ENCODE measurements around the gene SULT1E1. TPM values are rescaled to one million over a fixed set of nuclear protein-coding genes. Genes with fewer than 3 reads are reported as not detected.

SULT1E1 gene
- total RNA-seq, 1 donor from 2014 or later, result 15.3 TPM

DNA sequence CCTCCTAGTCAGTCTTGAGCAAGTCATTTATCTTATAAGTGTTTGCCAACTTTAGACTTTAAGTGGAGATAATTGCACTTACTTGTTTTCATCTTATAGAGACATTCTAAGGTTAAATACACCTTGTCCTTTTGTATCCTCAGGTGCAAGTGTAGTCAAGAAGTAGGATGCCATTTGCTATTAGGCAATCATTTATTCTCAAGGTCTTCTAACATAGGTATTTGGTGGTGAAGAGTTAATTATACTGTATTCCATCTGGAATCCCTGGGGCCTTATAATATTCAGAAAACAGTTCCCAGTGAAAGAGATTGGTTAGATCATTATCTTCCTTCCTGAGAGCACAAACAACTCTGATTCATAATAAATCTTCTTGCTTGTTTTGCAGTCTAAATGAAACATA lies 23.7 kb downstream of the SULT1E1 start:
- Mint-ChIP-seq H3K9me3 (ENCODE audit: low read depth) (no peaks in the 10 kb centered on the region), H3K4me1 (ENCODE audit: low read depth) (peaks cover 19% of the 10 kb centered on the region), H3K27ac (no peak overlapping the region), H3K36me3 (ENCODE audit: insufficient read depth) (peaks cover 1% of the 10 kb centered on the region), H3K27me3 (no peaks in the 10 kb centered on the region), H3K4me3 (ENCODE audit: low read depth) (no peak overlapping the region)
- DNase-seq (ENCODE audit: low spot score, unreplicated experiment), result no peak
- TF ChIP-seq, protein P1, sequence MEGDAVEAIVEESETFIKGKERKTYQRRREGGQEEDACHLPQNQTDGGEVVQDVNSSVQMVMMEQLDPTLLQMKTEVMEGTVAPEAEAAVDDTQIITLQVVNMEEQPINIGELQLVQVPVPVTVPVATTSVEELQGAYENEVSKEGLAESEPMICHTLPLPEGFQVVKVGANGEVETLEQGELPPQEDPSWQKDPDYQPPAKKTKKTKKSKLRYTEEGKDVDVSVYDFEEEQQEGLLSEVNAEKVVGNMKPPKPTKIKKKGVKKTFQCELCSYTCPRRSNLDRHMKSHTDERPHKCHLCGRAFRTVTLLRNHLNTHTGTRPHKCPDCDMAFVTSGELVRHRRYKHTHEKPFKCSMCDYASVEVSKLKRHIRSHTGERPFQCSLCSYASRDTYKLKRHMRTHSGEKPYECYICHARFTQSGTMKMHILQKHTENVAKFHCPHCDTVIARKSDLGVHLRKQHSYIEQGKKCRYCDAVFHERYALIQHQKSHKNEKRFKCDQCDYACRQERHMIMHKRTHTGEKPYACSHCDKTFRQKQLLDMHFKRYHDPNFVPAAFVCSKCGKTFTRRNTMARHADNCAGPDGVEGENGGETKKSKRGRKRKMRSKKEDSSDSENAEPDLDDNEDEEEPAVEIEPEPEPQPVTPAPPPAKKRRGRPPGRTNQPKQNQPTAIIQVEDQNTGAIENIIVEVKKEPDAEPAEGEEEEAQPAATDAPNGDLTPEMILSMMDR (IDR thresholded peaks at IDR 0.05; ENCODE audit: unreplicated experiment), result no peak

DNA sequence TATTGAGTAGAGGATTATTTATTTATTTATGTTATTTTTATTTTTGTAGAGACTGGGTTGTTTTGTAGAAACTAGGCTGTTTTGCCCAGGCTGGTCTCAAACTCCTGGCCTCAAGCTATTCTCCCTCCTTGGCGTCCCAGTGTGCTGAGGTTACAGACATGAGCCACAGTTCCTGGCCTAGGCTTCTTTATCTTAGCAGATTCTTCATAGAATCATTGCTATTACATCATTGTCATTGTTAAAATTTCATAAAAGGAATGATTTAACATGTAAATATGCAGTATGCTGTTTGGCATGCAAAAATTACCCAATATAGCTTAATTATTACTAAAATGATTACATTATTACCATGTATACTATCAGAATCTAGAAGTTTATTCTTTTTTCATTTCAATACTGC lies 24.2 kb downstream of the SULT1E1 start:
- Mint-ChIP-seq H3K27me3 (no peaks in the 10 kb centered on the region), H3K36me3 (ENCODE audit: insufficient read depth) (peaks cover 1% of the 10 kb centered on the region), H3K27ac (no peak overlapping the region), H3K9me3 (ENCODE audit: low read depth) (no peaks in the 10 kb centered on the region), H3K4me3 (ENCODE audit: low read depth) (no peak overlapping the region), H3K4me1 (ENCODE audit: low read depth) (peaks cover 24% of the 10 kb centered on the region)
- TF ChIP-seq, protein P1 (IDR thresholded peaks at IDR 0.05; ENCODE audit: unreplicated experiment), result no peak
- no peak for DNase-seq (ENCODE audit: low spot score, unreplicated experiment)

DNA sequence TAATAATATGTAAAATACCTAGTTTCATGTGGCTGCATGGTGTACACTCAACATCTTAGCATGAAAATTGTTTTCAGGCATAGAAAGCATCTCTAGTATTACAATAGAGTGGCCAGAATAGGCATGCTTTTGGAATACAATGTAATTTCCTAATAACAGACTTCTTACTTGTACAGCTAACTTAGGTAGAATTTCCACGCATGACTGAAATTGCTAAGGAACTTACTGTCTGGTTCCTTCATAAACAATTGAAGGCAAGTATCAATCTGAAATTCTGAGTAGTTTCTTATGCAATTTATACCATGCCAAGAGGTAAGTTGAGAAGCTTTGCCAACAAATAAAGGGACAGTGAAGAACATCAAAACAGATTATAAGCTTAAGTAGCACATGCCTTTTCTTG lies 26.7 kb downstream of the SULT1E1 start:
- H3K27ac Mint-ChIP-seq, result no peak overlapping the region
- H3K4me1 Mint-ChIP-seq (ENCODE audit: low read depth), result peaks cover 33% of the 10 kb centered on the region
- peaks cover 6% of the 10 kb centered on the region for H3K9me3 Mint-ChIP-seq (ENCODE audit: low read depth)
- no peaks in the 10 kb centered on the region for H3K27me3 Mint-ChIP-seq
- H3K36me3 Mint-ChIP-seq (ENCODE audit: insufficient read depth), result peaks cover 10% of the 10 kb centered on the region
- TF ChIP-seq, protein P1 (IDR thresholded peaks at IDR 0.05; ENCODE audit: unreplicated experiment), result no peak
- no peak overlapping the region for H3K4me3 Mint-ChIP-seq (ENCODE audit: low read depth)
- DNase-seq (ENCODE audit: low spot score, unreplicated experiment), result no peak

DNA sequence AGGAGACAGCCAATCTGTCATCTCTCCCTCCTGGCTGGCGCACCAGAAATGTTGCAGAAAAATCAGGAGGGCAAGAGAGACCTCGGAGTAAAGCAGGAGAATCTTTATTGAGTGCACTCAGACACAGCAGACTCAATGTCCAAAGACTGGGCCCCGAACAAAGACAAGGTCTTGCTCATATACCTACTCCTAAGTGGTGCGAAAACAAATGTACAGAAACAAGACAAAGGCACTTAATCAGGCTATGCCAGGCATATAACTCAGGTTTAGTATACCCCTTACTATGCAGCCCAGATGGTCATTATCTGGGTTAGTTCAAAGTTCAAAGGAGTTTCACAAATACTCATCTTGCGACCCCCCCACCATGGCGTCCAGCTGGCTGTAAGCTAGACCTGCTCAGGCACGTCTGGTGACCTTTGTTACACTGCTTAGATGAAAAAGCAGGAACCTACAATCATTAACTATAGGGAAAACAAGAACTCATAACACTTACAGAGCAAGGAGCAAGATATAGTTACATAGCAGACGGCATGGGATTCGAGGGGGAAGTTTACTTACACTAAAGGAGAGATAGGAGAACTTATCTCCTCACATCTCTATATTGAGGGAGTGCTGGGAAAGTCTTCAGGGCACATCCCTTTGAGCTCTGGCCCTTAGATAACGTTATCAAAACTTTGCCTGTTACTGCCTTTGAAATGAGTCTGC lies 27.5 kb downstream of the SULT1E1 start:
- H3K36me3 Mint-ChIP-seq (ENCODE audit: insufficient read depth), result peaks cover 15% of the 10 kb centered on the region
- no peaks in the 10 kb centered on the region for H3K27me3 Mint-ChIP-seq
- TF ChIP-seq, protein P1 (IDR thresholded peaks at IDR 0.05; ENCODE audit: unreplicated experiment), result no peak
- no peak overlapping the region for H3K27ac Mint-ChIP-seq
- peaks cover 10% of the 10 kb centered on the region for H3K9me3 Mint-ChIP-seq (ENCODE audit: low read depth)
- peak overlapping the region; percentile 67 for H3K4me3 Mint-ChIP-seq (ENCODE audit: low read depth)
- H3K4me1 Mint-ChIP-seq (ENCODE audit: low read depth), result peaks cover 33% of the 10 kb centered on the region
- DNase-seq (ENCODE audit: low spot score, unreplicated experiment), result peak; percentile 19

DNA sequence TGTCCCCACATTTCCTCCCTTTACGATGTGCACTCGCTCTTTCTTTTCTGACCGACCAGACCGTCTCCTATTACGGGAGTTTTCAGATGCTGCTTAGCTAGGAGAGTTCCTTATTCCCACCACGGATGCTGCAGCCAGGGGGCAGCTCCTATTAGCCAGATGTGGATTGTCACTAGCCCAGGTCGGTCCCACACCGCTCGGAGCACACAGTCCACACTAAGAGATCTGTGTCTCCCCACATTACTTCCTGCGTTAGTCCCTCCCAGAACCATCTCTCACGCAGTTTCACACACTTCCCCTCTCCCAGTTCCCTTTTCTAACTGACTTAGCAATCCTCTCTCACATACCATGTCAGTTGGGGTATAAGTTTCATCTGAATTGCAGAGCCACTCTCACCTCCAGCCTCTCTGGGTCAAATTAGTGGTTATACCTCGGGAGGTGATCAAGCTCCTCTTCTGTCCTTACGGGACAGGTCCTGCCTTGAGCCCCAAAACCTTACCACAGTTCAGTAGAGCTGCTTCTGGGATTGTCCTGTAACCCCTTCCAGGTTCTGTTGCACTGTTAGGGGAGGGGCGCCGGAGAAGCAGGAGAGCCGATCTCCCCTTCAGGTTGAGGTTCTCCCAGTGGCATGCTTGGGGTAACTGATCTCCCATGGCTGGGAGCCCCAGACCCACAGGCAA lies 28.2 kb downstream of the SULT1E1 start:
- Mint-ChIP-seq H3K4me1 (ENCODE audit: low read depth) (peaks cover 33% of the 10 kb centered on the region), H3K4me3 (ENCODE audit: low read depth) (peak overlapping the region; percentile 67), H3K27ac (no peak overlapping the region), H3K9me3 (ENCODE audit: low read depth) (peaks cover 13% of the 10 kb centered on the region), H3K36me3 (ENCODE audit: insufficient read depth) (peaks cover 20% of the 10 kb centered on the region), H3K27me3 (no peaks in the 10 kb centered on the region)
- TF ChIP-seq, protein P1 (IDR thresholded peaks at IDR 0.05; ENCODE audit: unreplicated experiment), result no peak
- DNase-seq (ENCODE audit: low spot score, unreplicated experiment), result no peak

All from progenitor cell of endocrine pancreas (in vitro differentiated cells).